Measurements from ENCODE around the gene FAF2. TPM values are rescaled to one million over a fixed set of nuclear protein-coding genes. Genes with fewer than 3 reads are reported as not detected.

FAF2 gene
- polyA plus RNA-seq, 1 experiment, result 68.7 TPM

DNA sequence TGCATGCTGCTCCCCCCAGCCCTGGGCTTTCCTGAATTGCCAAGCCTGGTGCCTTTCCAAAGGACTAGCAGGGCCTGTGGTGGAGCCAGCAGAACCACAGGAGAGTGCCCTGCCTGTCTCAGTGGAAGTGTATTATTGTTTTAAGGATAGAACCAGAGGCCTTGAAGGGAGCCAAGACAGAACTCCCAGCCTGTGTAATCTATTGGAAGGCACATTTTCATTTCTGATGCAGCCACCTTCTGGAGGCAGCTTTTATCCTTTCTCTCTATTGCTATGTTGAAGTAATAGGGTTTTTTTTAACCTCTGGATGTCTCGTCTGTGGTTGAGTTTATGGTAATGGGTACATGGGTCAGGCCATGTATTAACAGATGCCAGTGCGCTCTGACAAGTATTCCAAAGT lies 59.7 kb downstream of the FAF2 start:
- TF ChIP-seq, protein P1, sequence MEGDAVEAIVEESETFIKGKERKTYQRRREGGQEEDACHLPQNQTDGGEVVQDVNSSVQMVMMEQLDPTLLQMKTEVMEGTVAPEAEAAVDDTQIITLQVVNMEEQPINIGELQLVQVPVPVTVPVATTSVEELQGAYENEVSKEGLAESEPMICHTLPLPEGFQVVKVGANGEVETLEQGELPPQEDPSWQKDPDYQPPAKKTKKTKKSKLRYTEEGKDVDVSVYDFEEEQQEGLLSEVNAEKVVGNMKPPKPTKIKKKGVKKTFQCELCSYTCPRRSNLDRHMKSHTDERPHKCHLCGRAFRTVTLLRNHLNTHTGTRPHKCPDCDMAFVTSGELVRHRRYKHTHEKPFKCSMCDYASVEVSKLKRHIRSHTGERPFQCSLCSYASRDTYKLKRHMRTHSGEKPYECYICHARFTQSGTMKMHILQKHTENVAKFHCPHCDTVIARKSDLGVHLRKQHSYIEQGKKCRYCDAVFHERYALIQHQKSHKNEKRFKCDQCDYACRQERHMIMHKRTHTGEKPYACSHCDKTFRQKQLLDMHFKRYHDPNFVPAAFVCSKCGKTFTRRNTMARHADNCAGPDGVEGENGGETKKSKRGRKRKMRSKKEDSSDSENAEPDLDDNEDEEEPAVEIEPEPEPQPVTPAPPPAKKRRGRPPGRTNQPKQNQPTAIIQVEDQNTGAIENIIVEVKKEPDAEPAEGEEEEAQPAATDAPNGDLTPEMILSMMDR (IDR thresholded peaks at IDR 0.05; ENCODE audit: low read depth, low read length), result no peak
- Histone ChIP-seq H3K27me3 (ENCODE audit: control insufficient read depth, insufficient read depth, low read length) (no peaks in the 10 kb centered on the region), H3K9me3 (ENCODE audit: control insufficient read depth, insufficient read depth, low read length) (no peaks in the 10 kb centered on the region), H3K27ac (ENCODE audit: low read depth, low read length) (no peak overlapping the region), H3K4me3 (ENCODE audit: low read depth, low read length) (no peak overlapping the region)
- CTCF ChIA-PET, result interaction anchor here (1.4 kb wide), 1 partner anchor 60 kb away, joined by 4 read pairs; the partner anchor contains the start of gene FAF2
- DNase-seq (ENCODE audit: low read depth, low spot score), result no peak
- POLR2A ChIA-PET, result no interaction called here

DNA sequence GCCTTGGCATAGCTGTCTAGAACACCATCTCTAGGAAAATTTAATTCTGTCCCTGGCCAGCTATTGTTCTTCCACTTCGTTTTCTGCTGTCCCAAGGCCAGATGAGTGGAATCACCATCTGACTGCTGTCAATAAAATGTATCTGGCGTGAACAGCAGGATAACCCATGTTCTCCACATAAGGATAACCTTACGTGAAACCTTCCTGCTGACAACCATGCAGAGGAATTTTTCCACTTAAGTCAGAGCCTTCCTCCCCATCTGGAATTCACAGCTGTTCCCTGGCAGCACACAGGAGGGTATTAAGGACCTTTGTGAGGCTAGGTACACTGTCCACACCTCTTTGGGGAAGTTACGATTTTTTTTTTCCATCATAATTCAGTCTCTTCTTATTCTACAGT lies 60.4 kb downstream of the FAF2 start:
- Histone ChIP-seq H3K9me3 (ENCODE audit: control insufficient read depth, insufficient read depth, low read length) (no peaks in the 10 kb centered on the region), H3K27ac (ENCODE audit: low read depth, low read length) (no peak overlapping the region), H3K27me3 (ENCODE audit: control insufficient read depth, insufficient read depth, low read length) (no peaks in the 10 kb centered on the region), H3K4me3 (ENCODE audit: low read depth, low read length) (no peak overlapping the region)
- TF ChIP-seq, protein P1 (IDR thresholded peaks at IDR 0.05; ENCODE audit: low read depth, low read length), result no peak
- no peak for DNase-seq (ENCODE audit: low read depth, low spot score)
- ChIA-PET CTCF (no interaction called here), POLR2A (no interaction called here)

GRCh38 chr5:176513788-176514187 lies 65.6 kb downstream of the FAF2 start:
- POLR2A ChIA-PET, result no interaction called here
- no peak for DNase-seq (ENCODE audit: low read depth, low spot score)
- H3K27me3 ChIP-seq (ENCODE audit: control insufficient read depth, insufficient read depth, low read length), result no peaks in the 10 kb centered on the region
- CTCF ChIA-PET, result interaction anchor here (1.1 kb wide), 1 partner anchor 66 kb away, joined by 6 read pairs; no protein-coding TSS in a partner anchor
- H3K27ac ChIP-seq (ENCODE audit: low read depth, low read length), result no peak overlapping the region
- TF ChIP-seq, protein P1 (IDR thresholded peaks at IDR 0.05; ENCODE audit: low read depth, low read length), result no peak
- no peaks in the 10 kb centered on the region for H3K9me3 ChIP-seq (ENCODE audit: control insufficient read depth, insufficient read depth, low read length)
- H3K4me3 ChIP-seq (ENCODE audit: low read depth, low read length), result no peak overlapping the region

GRCh38 chr5:176514244-176514950 lies 66.2 kb downstream of the FAF2 start:
- DNase-seq (ENCODE audit: low read depth, low spot score), result no peak
- no peak overlapping the region for H3K4me3 ChIP-seq (ENCODE audit: low read depth, low read length)
- POLR2A ChIA-PET, result no interaction called here
- TF ChIP-seq, protein P1 (IDR thresholded peaks at IDR 0.05; ENCODE audit: low read depth, low read length), result no peak
- no peaks in the 10 kb centered on the region for H3K9me3 ChIP-seq (ENCODE audit: control insufficient read depth, insufficient read depth, low read length)
- CTCF ChIA-PET, result interaction anchor here (1.1 kb wide), 1 partner anchor 67 kb away, joined by 6 read pairs; no protein-coding TSS in a partner anchor
- H3K27me3 ChIP-seq (ENCODE audit: control insufficient read depth, insufficient read depth, low read length), result no peaks in the 10 kb centered on the region
- H3K27ac ChIP-seq (ENCODE audit: low read depth, low read length), result no peak overlapping the region

- H3K27me3 ChIP-seq (ENCODE audit: control insufficient read depth, insufficient read depth, low read length), result no peaks in the 10 kb centered on the region
- H3K27ac ChIP-seq (ENCODE audit: low read depth, low read length), result no peak overlapping the region
- H3K4me3 ChIP-seq (ENCODE audit: low read depth, low read length), result no peak overlapping the region
- H3K9me3 ChIP-seq (ENCODE audit: control insufficient read depth, insufficient read depth, low read length), result no peaks in the 10 kb centered on the region
- no peak for DNase-seq (ENCODE audit: low read depth, low spot score)
- TF ChIP-seq, protein P1 (IDR thresholded peaks at IDR 0.05; ENCODE audit: low read depth, low read length), result no peak
- ChIA-PET POLR2A (interaction anchor here (0.7 kb wide), 1 partner anchor 20 kb away, joined by 5 read pairs; no protein-coding TSS in a partner anchor), CTCF (no interaction called here)
Observed at GRCh38 chr5:176515396-176515795, 67.2 kb downstream of the FAF2 start.

Measured in AG04450 (cell line).